Fibroblast of pulmonary artery (primary cell): ENCODE measurements around the gene PP2D1.
"Not testable (repeated sequence)": the region's sequence is repeated elsewhere in the genome, so short reads cannot be mapped to it uniquely, and the experiment has no call there.

ENCODE experiments used
- DNase-seq: peaks from one replicate; pipeline ENCODE4 v3.0.0-alpha.2; 2010; ENCODE audit warnings: low read depth
- H3K4me3 ChIP-seq: replicated peaks from 2 replicates; pipeline ENCODE4 v1.5.1; 2011; ENCODE audit warnings: low read depth, mild to moderate bottlenecking, control low read depth, low read length, moderate library complexity
- TF ChIP-seq, protein P1 (sequence below): IDR thresholded peaks from 2 replicates; pipeline ENCODE4 v1.5.1; 2011; ENCODE audit warnings: mild to moderate bottlenecking, control low read depth, low read length, inconsistent platforms; ENCODE audit errors: missing control alignments

PP2D1 gene

DNA sequence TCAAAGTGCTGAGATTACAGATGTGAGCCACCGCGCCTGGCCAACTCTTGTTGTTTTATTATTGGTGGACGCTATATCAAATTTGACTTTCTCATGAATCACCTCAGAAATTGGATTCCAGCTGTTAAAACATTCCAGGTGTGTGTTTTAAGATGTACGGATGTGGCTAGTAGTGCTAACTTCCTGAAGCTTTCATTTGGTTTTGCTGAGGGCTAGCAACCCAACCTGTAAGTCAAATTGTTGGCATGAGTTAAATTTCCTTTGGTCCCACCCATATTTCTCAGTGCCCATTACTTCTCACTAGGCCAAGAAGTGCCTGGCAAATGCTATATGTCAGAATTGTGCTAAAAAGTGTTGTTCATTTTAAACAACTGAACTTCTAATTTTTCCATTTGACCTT is 15.1 kb upstream of the PP2D1 start:
- TF ChIP-seq, protein P1, sequence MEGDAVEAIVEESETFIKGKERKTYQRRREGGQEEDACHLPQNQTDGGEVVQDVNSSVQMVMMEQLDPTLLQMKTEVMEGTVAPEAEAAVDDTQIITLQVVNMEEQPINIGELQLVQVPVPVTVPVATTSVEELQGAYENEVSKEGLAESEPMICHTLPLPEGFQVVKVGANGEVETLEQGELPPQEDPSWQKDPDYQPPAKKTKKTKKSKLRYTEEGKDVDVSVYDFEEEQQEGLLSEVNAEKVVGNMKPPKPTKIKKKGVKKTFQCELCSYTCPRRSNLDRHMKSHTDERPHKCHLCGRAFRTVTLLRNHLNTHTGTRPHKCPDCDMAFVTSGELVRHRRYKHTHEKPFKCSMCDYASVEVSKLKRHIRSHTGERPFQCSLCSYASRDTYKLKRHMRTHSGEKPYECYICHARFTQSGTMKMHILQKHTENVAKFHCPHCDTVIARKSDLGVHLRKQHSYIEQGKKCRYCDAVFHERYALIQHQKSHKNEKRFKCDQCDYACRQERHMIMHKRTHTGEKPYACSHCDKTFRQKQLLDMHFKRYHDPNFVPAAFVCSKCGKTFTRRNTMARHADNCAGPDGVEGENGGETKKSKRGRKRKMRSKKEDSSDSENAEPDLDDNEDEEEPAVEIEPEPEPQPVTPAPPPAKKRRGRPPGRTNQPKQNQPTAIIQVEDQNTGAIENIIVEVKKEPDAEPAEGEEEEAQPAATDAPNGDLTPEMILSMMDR = no peak
- no peak overlapping the region for H3K4me3 ChIP-seq
- no peak for DNase-seq

DNA sequence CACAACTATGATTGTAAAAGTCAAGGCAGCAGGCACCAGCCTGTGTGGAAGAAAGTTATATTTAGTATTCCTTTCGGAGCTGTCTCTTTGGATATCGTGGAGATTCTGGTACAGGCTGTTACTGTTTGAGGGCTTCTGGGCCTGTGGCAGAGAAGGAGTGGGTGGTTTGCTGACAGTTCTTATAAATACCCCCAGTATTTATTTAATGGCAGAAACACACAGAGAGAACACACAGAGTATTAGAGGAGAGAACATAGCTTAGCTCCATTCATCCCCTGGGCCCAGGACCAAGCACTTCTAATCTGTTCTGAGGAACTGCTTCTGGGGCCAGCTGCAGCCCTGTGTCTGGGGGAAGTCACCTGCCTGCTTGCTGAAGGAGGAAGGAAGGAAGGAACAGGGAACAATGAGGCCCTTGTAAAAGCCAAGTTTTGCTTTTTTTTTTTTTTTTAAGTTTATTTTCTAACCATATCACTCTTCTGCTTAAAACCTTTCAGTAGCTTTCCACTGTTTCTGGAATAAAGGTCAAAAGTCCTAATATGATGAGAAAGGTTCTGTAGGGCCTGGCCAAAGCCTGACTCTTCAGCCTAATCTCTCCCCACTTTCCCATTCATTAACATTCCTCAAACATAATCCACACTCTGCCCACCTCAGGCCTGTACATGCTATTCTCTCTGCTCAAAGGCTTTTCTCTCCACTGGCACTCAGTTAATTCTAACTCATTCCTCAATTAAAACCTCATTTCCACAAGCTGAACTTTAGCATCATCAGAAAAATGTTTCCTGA is 11.8 kb upstream of the PP2D1 start:
- DNase-seq = no peak
- TF ChIP-seq, protein P1 = no peak
- H3K4me3 ChIP-seq = no peak overlapping the region

DNA sequence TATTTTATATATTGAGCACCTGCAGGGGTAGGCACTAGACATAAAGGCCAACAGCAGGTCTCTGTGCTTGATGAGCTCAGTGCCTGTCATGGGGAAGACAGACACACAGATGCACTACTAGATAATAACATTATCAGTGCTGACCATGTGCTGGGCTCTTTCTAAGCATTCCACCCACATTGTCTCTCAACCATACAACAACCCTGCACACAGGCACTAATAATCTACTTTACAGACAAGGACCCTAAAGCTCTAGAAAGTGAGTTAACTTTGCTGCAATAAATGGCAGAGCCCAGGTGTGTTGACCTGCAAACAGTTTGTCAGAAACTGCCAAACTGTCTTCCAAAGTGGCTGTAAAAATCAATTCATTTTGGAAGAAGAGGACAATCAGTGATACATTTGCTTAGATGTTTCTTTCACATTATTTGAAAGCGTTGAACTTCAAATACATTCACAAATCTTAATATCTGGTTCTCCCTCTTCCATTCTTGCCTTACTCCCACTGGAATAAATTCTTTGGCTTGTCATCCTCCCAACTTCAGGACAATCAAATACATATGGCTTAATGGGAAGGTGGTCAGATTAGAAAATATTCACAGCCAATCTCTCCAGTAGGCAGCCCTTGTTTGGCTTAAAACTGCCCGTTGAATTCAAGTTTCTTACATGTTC is 11.0 kb upstream of the PP2D1 start:
- TF ChIP-seq, protein P1 = no peak
- no peak overlapping the region for H3K4me3 ChIP-seq
- no peak for DNase-seq

GRCh38 chr3:20016076-20016475 is 4.0 kb upstream of the PP2D1 start:
- not testable (repeated sequence) for DNase-seq, H3K4me3 ChIP-seq

DNA sequence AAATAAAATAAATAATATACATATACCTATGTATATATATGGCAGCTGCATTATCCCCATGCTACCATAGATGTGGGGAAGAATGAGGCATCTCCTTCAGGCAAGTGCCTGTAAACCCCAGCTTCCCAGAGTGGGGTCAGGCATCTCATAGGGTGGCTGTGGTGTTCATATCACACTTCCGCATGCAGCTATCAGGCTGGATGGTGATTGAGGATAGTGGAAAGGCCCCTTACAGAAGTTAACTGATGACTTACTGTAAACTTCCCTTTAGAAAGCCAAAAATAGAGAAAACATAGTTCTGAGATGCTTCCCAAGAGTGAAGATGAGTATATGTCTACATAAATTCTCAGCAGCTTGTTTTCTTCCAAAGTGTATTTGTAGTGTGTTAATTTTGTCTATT is 3.5 kb upstream of the PP2D1 start:
- TF ChIP-seq, protein P1 = no peak
- no peak overlapping the region for H3K4me3 ChIP-seq
- no peak for DNase-seq

DNA sequence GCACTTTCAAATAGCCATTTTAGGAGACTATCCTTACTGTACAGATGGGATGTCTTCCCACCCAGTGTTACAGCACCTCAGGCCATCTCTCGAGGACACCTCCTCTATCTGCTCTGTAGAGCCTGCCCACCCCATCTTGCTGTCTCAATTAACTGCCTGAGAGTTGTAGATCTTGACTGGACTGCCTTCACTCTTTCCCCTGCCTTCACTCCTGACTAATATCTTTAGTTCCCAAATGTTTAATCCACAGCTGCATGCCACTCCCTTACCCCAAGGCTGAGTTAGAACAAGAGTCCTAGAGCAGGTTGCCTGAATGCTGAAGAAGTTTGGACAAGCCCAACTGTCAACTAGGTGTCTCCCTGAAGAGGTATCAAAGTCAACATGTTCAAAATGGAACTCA is 1.3 kb upstream of the PP2D1 start:
- no peak for DNase-seq
- TF ChIP-seq, protein P1 = no peak

DNA sequence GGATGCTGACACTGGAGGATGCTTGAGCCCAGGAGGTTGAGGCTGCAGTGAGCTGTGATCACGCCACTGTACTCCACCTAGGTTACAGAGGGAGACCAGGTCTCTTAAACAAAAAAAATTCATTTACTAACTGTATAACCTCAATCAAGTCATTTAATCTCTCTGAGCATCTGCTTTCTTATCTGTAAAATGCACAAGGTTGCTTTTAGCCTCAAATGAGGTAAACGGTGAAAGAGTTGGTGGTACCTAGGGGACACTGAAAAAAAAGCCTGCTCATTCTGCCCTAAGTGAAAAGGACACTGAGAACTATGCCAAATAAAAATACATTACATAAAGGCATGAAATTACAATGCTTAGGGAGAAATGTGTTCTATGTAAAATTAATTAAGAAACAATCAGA is 3.4 kb downstream of the PP2D1 start:
- no peak for DNase-seq
- TF ChIP-seq, protein P1 = no peak
- H3K4me3 ChIP-seq = no peak overlapping the region

More for the DNA sequence above, 1.3 kb upstream of the PP2D1 start:
- H3K4me3 ChIP-seq = no peak overlapping the region
